ENCODE data around the gene ABCA4.

DNA sequence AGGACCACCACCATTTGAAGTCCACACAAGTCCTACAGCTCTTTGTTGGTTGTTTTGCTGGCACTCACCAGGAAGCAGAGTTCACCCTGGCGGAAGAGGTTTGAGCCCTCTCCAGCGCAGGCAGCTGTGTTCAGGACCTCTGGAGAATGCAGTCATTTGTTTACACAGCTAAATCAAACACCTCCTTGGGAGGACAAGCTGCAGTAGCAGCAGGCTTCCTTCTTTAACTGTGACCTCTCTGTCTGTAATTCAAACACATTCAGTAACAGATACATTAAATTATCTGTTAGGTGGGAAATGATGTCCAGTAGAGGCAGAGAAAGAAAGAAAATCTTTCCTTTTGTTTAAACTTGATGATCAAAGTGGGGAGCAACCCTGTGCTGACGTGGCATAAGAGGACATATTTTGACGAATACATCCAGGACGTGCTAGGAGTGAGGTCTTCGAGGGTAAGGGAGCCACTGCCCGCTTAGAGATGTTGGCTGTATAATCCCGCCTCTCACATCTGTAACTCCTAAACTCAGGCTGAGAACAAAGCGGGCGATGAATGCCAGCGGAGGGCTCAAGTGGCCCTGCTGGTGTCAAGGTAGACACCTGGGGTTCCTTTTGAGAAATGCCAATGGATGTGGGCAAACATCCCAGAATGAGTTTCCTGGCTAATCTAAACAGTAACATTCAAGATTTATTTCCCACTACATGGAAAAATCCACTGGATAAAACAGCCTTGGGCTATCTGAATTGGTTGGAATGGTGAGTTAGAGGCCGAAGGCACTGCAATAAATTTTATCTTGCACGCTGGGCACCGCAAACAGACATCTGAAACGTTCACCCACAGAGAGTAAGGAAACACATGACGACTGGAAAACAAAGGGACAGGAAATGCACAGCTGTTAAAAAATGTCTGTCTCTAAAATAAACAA lies 51.7 kb downstream of the ABCA4 start:
- TF ChIP-seq, protein P1, sequence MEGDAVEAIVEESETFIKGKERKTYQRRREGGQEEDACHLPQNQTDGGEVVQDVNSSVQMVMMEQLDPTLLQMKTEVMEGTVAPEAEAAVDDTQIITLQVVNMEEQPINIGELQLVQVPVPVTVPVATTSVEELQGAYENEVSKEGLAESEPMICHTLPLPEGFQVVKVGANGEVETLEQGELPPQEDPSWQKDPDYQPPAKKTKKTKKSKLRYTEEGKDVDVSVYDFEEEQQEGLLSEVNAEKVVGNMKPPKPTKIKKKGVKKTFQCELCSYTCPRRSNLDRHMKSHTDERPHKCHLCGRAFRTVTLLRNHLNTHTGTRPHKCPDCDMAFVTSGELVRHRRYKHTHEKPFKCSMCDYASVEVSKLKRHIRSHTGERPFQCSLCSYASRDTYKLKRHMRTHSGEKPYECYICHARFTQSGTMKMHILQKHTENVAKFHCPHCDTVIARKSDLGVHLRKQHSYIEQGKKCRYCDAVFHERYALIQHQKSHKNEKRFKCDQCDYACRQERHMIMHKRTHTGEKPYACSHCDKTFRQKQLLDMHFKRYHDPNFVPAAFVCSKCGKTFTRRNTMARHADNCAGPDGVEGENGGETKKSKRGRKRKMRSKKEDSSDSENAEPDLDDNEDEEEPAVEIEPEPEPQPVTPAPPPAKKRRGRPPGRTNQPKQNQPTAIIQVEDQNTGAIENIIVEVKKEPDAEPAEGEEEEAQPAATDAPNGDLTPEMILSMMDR (IDR thresholded peaks at IDR 0.05; ENCODE audit: borderline replicate concordance, extremely low read depth, low read length, poor library complexity, severe bottlenecking): no peak
- no peak for TF ChIP-seq EZH2 (IDR thresholded peaks at IDR 0.05; ENCODE audit: borderline replicate concordance, low read depth, low read length, severe bottlenecking)

Measured in DND-41 (cell line).